Measurements from ENCODE around the gene CTSL. TPM values are rescaled to one million over a fixed set of nuclear protein-coding genes. Genes with fewer than 3 reads are reported as not detected.

Gene CTSL
- total and polyA plus RNA-seq, 2 experiments from 2014 or later: 34.5 to 35.3 TPM

GRCh38 chr9:87683751-87684626, 41.9 kb upstream of the CTSL start:
- Histone ChIP-seq H3F3A (replicated peaks; ENCODE audit: low read depth) (no peaks in the 10 kb centered on the region), H3K4me2 (no peak overlapping the region), H4K20me1 (replicated peaks; ENCODE audit: insufficient read depth) (no peaks in the 10 kb centered on the region; the same call in none of the 2 replicates), H3K9me2 (ENCODE audit: insufficient read depth) (no peaks in the 10 kb centered on the region), H2AFZ (no peak overlapping the region), H3K4me3 (no peak overlapping the region), H3K36me3 (ENCODE audit: insufficient read depth) (peaks cover 20% of the 10 kb centered on the region), H3K27ac (ENCODE audit: low read depth) (peak overlapping the region; percentile 84), H3K27me3 (ENCODE audit: insufficient read depth) (no peaks in the 10 kb centered on the region), H3K4me1 (ENCODE audit: insufficient read depth) (0 out of 2 replicates have a peak, but pooled peaks cover 4% of the 10 kb centered on the region), H3K79me2 (replicated peaks; ENCODE audit: insufficient read depth) (peaks cover 12% of the 10 kb centered on the region)
- H3K27ac Mint-ChIP-seq: peak overlapping the region; percentile 76
- H3K9me3 Mint-ChIP-seq: no peaks in the 10 kb centered on the region
- peaks cover 14% of the 10 kb centered on the region for H3K4me1 Mint-ChIP-seq
- TF ChIP-seq CTCF (conservative IDR thresholded peaks at IDR 0.05; ENCODE audit: low read depth in 2 of 2) (peak in 1 of 2 experiments; percentile 31; a peak in 2 of 4 replicates), JUNB (IDR thresholded peaks at IDR 0.05; ENCODE audit: unreplicated experiment) (no peak), STAT1 (IDR thresholded peaks at IDR 0.05; ENCODE audit: unreplicated experiment) (no peak), NANOG (IDR thresholded peaks at IDR 0.05; ENCODE audit: borderline replicate concordance) (no peak)
- ATAC-seq (peak; percentile 70), DNase-seq (ENCODE audit: low spot score) (peak; percentile 34)
- peaks cover 74% of the 10 kb centered on the region for H3K36me3 Mint-ChIP-seq (ENCODE audit: low read depth)
- no peak overlapping the region for H3K4me3 Mint-ChIP-seq
- peaks cover 5% of the 10 kb centered on the region for H3K27me3 Mint-ChIP-seq (ENCODE audit: insufficient read depth, low read depth, poor library complexity)

GRCh38 chr9:87684627-87685219, 41.2 kb upstream of the CTSL start:
- H4K20me1 ChIP-seq (replicated peaks; ENCODE audit: insufficient read depth): no peaks in the 10 kb centered on the region; the same call in none of the 2 replicates
- H3K27ac Mint-ChIP-seq: peak overlapping the region; percentile 76
- 0 out of 2 replicates have a peak, but pooled peaks cover 4% of the 10 kb centered on the region for H3K4me1 ChIP-seq (ENCODE audit: insufficient read depth)
- no peak overlapping the region for H3K4me3 Mint-ChIP-seq
- peaks cover 14% of the 10 kb centered on the region for H3K4me1 Mint-ChIP-seq
- ATAC-seq (peak; percentile 85), DNase-seq (ENCODE audit: low spot score) (peak; percentile 83)
- H3K9me3 Mint-ChIP-seq: no peaks in the 10 kb centered on the region
- H3K27ac ChIP-seq (ENCODE audit: low read depth): peak overlapping the region; percentile 84
- H3K27me3 Mint-ChIP-seq (ENCODE audit: insufficient read depth, low read depth, poor library complexity): peaks cover 1% of the 10 kb centered on the region
- no peaks in the 10 kb centered on the region for H3K9me2 ChIP-seq (ENCODE audit: insufficient read depth)
- no peaks in the 10 kb centered on the region for H3F3A ChIP-seq (replicated peaks; ENCODE audit: low read depth)
- H3K36me3 Mint-ChIP-seq (ENCODE audit: low read depth): peaks cover 76% of the 10 kb centered on the region
- peaks cover 20% of the 10 kb centered on the region for H3K36me3 ChIP-seq (ENCODE audit: insufficient read depth)
- no peak overlapping the region for H2AFZ ChIP-seq
- no peak overlapping the region for H3K4me3 ChIP-seq
- TF ChIP-seq CTCF (conservative IDR thresholded peaks at IDR 0.05; ENCODE audit: low read depth in 2 of 2) (peak; percentile 73 to 81), REST (IDR thresholded peaks at IDR 0.05; ENCODE audit: unreplicated experiment) (no peak)
- H3K79me2 ChIP-seq (replicated peaks; ENCODE audit: insufficient read depth): peaks cover 18% of the 10 kb centered on the region
- H3K27me3 ChIP-seq (ENCODE audit: insufficient read depth): no peaks in the 10 kb centered on the region
- H3K4me2 ChIP-seq: no peak overlapping the region
